K562 (cell line): ENCODE results near the gene FAM110D. TPM values are rescaled to one million over a fixed set of nuclear protein-coding genes. Genes with fewer than 3 reads are reported as not detected.

Experiments
- ATAC-seq: fragments of 200-7000 bp; cut with Tn5 transposase; 3 replicates; pipeline ENCODE4 v1.9.1; 2020; ENCODE audit warnings: moderate library complexity
- BruUV-seq: library from RNA; stranded (reverse); fragments of 400-500 nt; replicated peaks from 2 replicates; lab custom pipeline; 2021; lab: Mats Ljungman, UMichigan
- CTCF ChIA-PET: fragments of 300-600 bp; formaldehyde crosslinking; extraction: SDS; loops from one replicate; lab custom pipeline; 2021; ENCODE audit warnings: low intra/inter-chr PET ratio; lab: Yijun Ruan, JAX
- POLR2A ChIA-PET: fragments of 300-600, 350-650 bp; sonication (Branson Sonifier 250); formaldehyde crosslinking; extraction: SDS; loops from one replicate; lab custom pipeline; 2021; ENCODE audit warnings: antibody characterized with exemption, inconsistent platforms; lab: Yijun Ruan, JAX
- DNase-seq, 4 experiments: peaks; one replicate each; pipeline versions ENCODE4 v3.0.0 to v3.0.0-alpha.2; 2011 to 2018; ENCODE audit warnings: low spot score in 3 of 4, mixed read lengths in 3 of 4; ENCODE audit errors: extremely low read depth in 1 of 4
- FAIRE-seq: peaks from 2 replicates; lab custom pipeline; 2011; peaks lifted over from hg19 to GRCh38; lab: Jason Lieb, UNC
- H2AFZ ChIP-seq: 2 replicates; pipeline ENCODE4 v1.6.0; 2011; ENCODE audit warnings: low read depth, low read length, control low read depth, inconsistent platforms
- H3K27ac ChIP-seq: fragments of 200-600 bp; 3 replicates; pipeline ENCODE4 v1.8.0; 2011; ENCODE audit warnings: low read depth, mild to moderate bottlenecking, control low read depth, inconsistent platforms, low read length, moderate library complexity, mixed read lengths; ENCODE audit errors: extremely low read depth
- H3K27me3 ChIP-seq, 2 experiments: fragments of 300-600 bp in 1 of 2; 2 replicates in 1 of 2; 3 replicates in 1 of 2; pipeline versions ENCODE4 v1.6.0 to v1.8.0; 2011; ENCODE audit warnings: inconsistent platforms in 2 of 2, low read length in 2 of 2, mild to moderate bottlenecking in 1 of 2, mixed read lengths in 1 of 2, moderate library complexity in 1 of 2; ENCODE audit not compliant: control insufficient read depth in 2 of 2, insufficient read depth in 2 of 2
- H3K36me3 ChIP-seq: fragments of 300-600 bp; 3 replicates; pipeline ENCODE4 v1.8.0; 2011; ENCODE audit warnings: mild to moderate bottlenecking, low read length, inconsistent platforms; ENCODE audit not compliant: control insufficient read depth, insufficient read depth
- H3K4me1 ChIP-seq, 2 experiments: fragments of 200-600 bp in 1 of 2; replicated peaks in 1 of 2; 2 replicates in 1 of 2; 3 replicates in 1 of 2; pipeline versions ENCODE4 v1.5.1 to v1.8.0; 2011; ENCODE audit warnings: inconsistent platforms in 2 of 2, low read length in 2 of 2, mild to moderate bottlenecking in 1 of 2, mixed read lengths in 1 of 2, moderate library complexity in 1 of 2; ENCODE audit not compliant: control insufficient read depth in 2 of 2, insufficient read depth in 2 of 2
- H3K4me2 ChIP-seq: 2 replicates; pipeline ENCODE4 v1.6.1; 2011; ENCODE audit warnings: low read length, control low read depth, inconsistent platforms, mixed read lengths; ENCODE audit not compliant: insufficient read depth
- H3K4me3 ChIP-seq: fragments of 200-600 bp; sonication (generic), shearing (Covaris generic); 2 replicates; pipeline ENCODE4 v1.5.1; 2016; ENCODE audit warnings: control low read depth, inconsistent platforms
- H3K79me2 ChIP-seq: fragments of 200-600 bp; 3 replicates; pipeline ENCODE4 v1.8.0; 2011; ENCODE audit warnings: low read length, inconsistent platforms; ENCODE audit not compliant: control insufficient read depth, insufficient read depth
- H3K9ac ChIP-seq, 2 experiments: 2 replicates each; pipeline versions ENCODE4 v1.6.0 to v1.6.1; 2011; ENCODE audit warnings: low read depth in 2 of 2, low read length in 2 of 2, control low read depth in 1 of 2, inconsistent platforms in 1 of 2, mild to moderate bottlenecking in 1 of 2, mixed read lengths in 1 of 2; ENCODE audit not compliant: insufficient read depth in 1 of 2
- H3K9me1 ChIP-seq: one replicate; pipeline ENCODE4 v1.6.0; 2011; ENCODE audit warnings: inconsistent platforms, mild to moderate bottlenecking, low read length, moderate library complexity; ENCODE audit not compliant: control insufficient read depth, insufficient read depth
- H3K9me3 ChIP-seq: replicated peaks from 2 replicates; pipeline ENCODE4 v1.5.1; 2011; ENCODE audit warnings: low read depth, low read length, inconsistent platforms; ENCODE audit not compliant: control insufficient read depth, insufficient read depth
- H4K20me1 ChIP-seq: replicated peaks from 2 replicates; pipeline ENCODE4 v1.6.1; 2011; ENCODE audit warnings: low read length, inconsistent platforms, mixed read lengths; ENCODE audit not compliant: control insufficient read depth, insufficient read depth
- GATAD2A ChIP-seq: fragments of 450-650 bp; IDR thresholded peaks from 2 replicates; pipeline ENCODE4 v1.6.1; 2017
- HDAC8 ChIP-seq: fragments of 450-650 bp; IDR thresholded peaks from 2 replicates; pipeline ENCODE4 v1.6.1; 2016; ENCODE audit warnings: mild to moderate bottlenecking, missing genetic modification characterization, moderate library complexity, missing compliant biosample characterization
- MEF2D ChIP-seq: conservative IDR thresholded peaks from 2 replicates; pipeline ENCODE4 v1.6.1; 2016; ENCODE audit warnings: low read depth, missing genetic modification characterization, missing compliant biosample characterization
- NR1H2 ChIP-seq: sonication (generic); formaldehyde crosslinking; IDR thresholded peaks from 2 replicates; pipeline ENCODE4 v1.4.0; 2020; ENCODE audit warnings: mild to moderate bottlenecking, missing genetic modification reagents
- PCBP2 ChIP-seq: fragments of 200-400 bp; formaldehyde crosslinking; IDR thresholded peaks from 2 replicates; pipeline ENCODE4 v1.6.1; 2018; ENCODE audit warnings: low read length, low read depth, mild to moderate bottlenecking, moderate library complexity; ENCODE audit not compliant: poor library complexity, severe bottlenecking
- TAF1 ChIP-seq: IDR thresholded peaks from 2 replicates; pipeline ENCODE4 v1.6.1; 2011; ENCODE audit warnings: mild to moderate bottlenecking, low read length, moderate library complexity; ENCODE audit not compliant: insufficient read depth, control insufficient read depth, severe bottlenecking; ENCODE audit errors: extremely low read depth
- TEAD2 ChIP-seq: fragments of 450-650 bp; IDR thresholded peaks from 2 replicates; pipeline ENCODE4 v1.6.1; 2016; ENCODE audit warnings: missing genetic modification characterization, control low read depth, missing compliant biosample characterization
- ZBTB33 ChIP-seq: sonication (generic); formaldehyde crosslinking; IDR thresholded peaks from 2 replicates; pipeline ENCODE4 v1.8.1; 2023; ENCODE audit warnings: mild to moderate bottlenecking, missing genetic modification reagents
- ZBTB5 ChIP-seq: fragments of 450-650 bp; IDR thresholded peaks from 2 replicates; pipeline ENCODE4 v1.6.1; 2017; ENCODE audit warnings: antibody characterized with exemption
- ZNF184 ChIP-seq: sonication (generic); formaldehyde crosslinking; IDR thresholded peaks from 2 replicates; pipeline ENCODE4 v1.5.0; 2020; ENCODE audit warnings: missing genetic modification reagents
- WGBS: fragments of 100-300 bp; shearing (Covaris generic); methylation state at CpG from one replicate; pipeline ENCODE4 v1.1.6; 2016; ENCODE audit warnings: low coverage, mixed read lengths; ENCODE audit not compliant: insufficient coverage; ENCODE audit errors: missing lambda C conversion rate; 5-methylcytosine and 5-hydroxymethylcytosine counted together
- in situ Hi-C: fragments of 300-500 bp; cut with MboI; formaldehyde crosslinking; loops from 4 replicates; pipeline ENCODE4 v1.15.0; 2018; ENCODE audit warnings: inconsistent platforms, mixed read lengths
- intact Hi-C: fragments of 100-400 bp; cut with micrococcal nuclease; formaldehyde crosslinking; loops from 2 replicates; pipeline ENCODE4 v1.14.2; 2022
- polyA plus RNA-seq, 8 experiments: library from polyadenylated mRNA; depleted of rRNA in 4 of 8; stranded (reverse) in 5 of 8; unstranded in 3 of 8; fragments of >200 nt; fragmentation: Nextera tagmentation in 2 of 8; fragmentation: Illumina TruSeq in 1 of 8; extraction: Ambion mirVana in 2 of 8; extraction: Trizol in 1 of 8; gene quantifications; 2 replicates each; pipeline versions ENCODE4 v1.2.1 to v1.2.3, GENCODE V29; 2011 to 2014; ENCODE audit warnings: inconsistent platforms in 1 of 8, missing spikeins in 1 of 8
- total RNA-seq, 7 experiments: library from RNA; depleted of rRNA in 6 of 7; stranded (reverse); fragments of >200 nt in 6 of 7; fragmentation: Illumina TruSeq in 2 of 7; extraction: Trizol in 2 of 7; gene quantifications; 2 replicates each; pipeline versions ENCODE4 v1.2.1 to v1.2.3, GENCODE V29; 2011 to 2021; ENCODE audit warnings: low replicate concordance in 1 of 7
- TF ChIP-seq, protein P1 (sequence below): fragments of 450-650 bp; IDR thresholded peaks from one replicate; pipeline ENCODE4 v1.6.1; 2018; ENCODE audit warnings: mild to moderate bottlenecking, moderate library complexity; ENCODE audit not compliant: partially characterized antibody
- TF ChIP-seq, protein P2 (sequence below): sonication (generic); formaldehyde crosslinking; IDR thresholded peaks from 2 replicates; pipeline ENCODE4 v1.4.0; 2020; ENCODE audit warnings: mild to moderate bottlenecking, missing genetic modification reagents

FAM110D gene
- total and polyA plus RNA-seq, 9 of the 15 experiments (the other 6 are each of a cell fraction or from before 2014, with no cell fraction given), result 0.04 to 1.1 (median 0.33) TPM

GRCh38 chr1:26190373-26190987 lies 31.6 kb downstream of the FAM110D start, which contains the start of gene CATSPER4 (continued):
- peak; percentile 89 for TF ChIP-seq ZBTB33 (CRISPR knock-in tag)

GRCh38 chr1:26191739-26192138 lies 32.9 kb downstream of the FAM110D start:
- Histone ChIP-seq H3K4me2 (no peak overlapping the region), H3K9ac (peak overlapping the region in 1 of 2 experiments; percentile 56; a peak in 1 of 4 replicates), H3K79me2 (no peaks in the 10 kb centered on the region), H4K20me1 (0 out of 2 replicates have a peak, but pooled peaks cover 6% of the 10 kb centered on the region), H3K9me1 (no peaks in the 10 kb centered on the region), H3K27ac (no peak overlapping the region), H3K9me3 (no peaks in the 10 kb centered on the region), H3K4me3 (no peak overlapping the region), H3K36me3 (no peaks in the 10 kb centered on the region), H2AFZ (0 out of 2 replicates have a peak overlapping the region, but pooled peaks have one; percentile 7), H3K27me3 (no peaks in the 10 kb centered on the region), H3K4me1 (peaks cover 0 to 23% of the 10 kb centered on the region in 2 experiments; a peak in 2 of 5 replicates)
- WGBS, result 11% methylated on average over 3 of the region's 3 CpGs
- POLR2A ChIA-PET, result interaction anchor here (1.2 kb wide), 1 partner anchor 8 kb away, joined by 8 read pairs; no protein-coding TSS in a partner anchor
- FAIRE-seq (peak; percentile 35), DNase-seq (no peak), ATAC-seq (no peak)
- BruUV-seq, result no TSS peak
- intact Hi-C loops (no loop called here), in situ Hi-C loops (no loop called here)
- CTCF ChIA-PET, result interaction anchor here (0.6 kb wide), 1 partner anchor 37 kb away, joined by 5 read pairs; no protein-coding TSS in a partner anchor
- TF ChIP-seq PCBP2 (no peak), HDAC8 (tag) (no peak), ZNF184 (CRISPR knock-in tag) (no peak), ZBTB5 (no peak), GATAD2A (no peak), TAF1 (no peak), TEAD2 (tag) (no peak), NR1H2 (no peak), MEF2D (tag) (no peak)
- TF ChIP-seq, protein P1, sequence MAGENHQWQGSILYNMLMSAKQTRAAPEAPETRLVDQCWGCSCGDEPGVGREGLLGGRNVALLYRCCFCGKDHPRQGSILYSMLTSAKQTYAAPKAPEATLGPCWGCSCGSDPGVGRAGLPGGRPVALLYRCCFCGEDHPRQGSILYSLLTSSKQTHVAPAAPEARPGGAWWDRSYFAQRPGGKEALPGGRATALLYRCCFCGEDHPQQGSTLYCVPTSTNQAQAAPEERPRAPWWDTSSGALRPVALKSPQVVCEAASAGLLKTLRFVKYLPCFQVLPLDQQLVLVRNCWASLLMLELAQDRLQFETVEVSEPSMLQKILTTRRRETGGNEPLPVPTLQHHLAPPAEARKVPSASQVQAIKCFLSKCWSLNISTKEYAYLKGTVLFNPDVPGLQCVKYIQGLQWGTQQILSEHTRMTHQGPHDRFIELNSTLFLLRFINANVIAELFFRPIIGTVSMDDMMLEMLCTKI, result no peak
- TF ChIP-seq, protein P2, sequence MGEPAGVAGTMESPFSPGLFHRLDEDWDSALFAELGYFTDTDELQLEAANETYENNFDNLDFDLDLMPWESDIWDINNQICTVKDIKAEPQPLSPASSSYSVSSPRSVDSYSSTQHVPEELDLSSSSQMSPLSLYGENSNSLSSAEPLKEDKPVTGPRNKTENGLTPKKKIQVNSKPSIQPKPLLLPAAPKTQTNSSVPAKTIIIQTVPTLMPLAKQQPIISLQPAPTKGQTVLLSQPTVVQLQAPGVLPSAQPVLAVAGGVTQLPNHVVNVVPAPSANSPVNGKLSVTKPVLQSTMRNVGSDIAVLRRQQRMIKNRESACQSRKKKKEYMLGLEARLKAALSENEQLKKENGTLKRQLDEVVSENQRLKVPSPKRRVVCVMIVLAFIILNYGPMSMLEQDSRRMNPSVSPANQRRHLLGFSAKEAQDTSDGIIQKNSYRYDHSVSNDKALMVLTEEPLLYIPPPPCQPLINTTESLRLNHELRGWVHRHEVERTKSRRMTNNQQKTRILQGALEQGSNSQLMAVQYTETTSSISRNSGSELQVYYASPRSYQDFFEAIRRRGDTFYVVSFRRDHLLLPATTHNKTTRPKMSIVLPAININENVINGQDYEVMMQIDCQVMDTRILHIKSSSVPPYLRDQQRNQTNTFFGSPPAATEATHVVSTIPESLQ (CRISPR knock-in tag), result no peak
